DMS79 (cell line): ENCODE data around the gene PDZK1IP1.

Experiments
- DNase-seq: peaks from one replicate; lab custom pipeline; 2025; lab: John Stamatoyannopoulos, UW

Gene PDZK1IP1

GRCh38 chr1:47189844-47190508, at the start of gene PDZK1IP1:
Gene PDZK1IP1, minus strand, starts transcription at chr1:47190036. Its CDS starts 104 bp downstream, at chr1:47189932.
- no peak for DNase-seq

- no peak for DNase-seq
These were observed 49.2 kb upstream of the PDZK1IP1 start for GRCh38 chr1:47238935-47239592.

GRCh38 chr1:47235806-47236205, 46.0 kb upstream of the PDZK1IP1 start:
- no peak for DNase-seq

- no peak for DNase-seq
These were observed 45.4 kb upstream of the PDZK1IP1 start for GRCh38 chr1:47235241-47235681.

- no peak for DNase-seq
These were observed 43.4 kb upstream of the PDZK1IP1 start for GRCh38 chr1:47233186-47233585.

GRCh38 chr1:47232187-47232874, 42.5 kb upstream of the PDZK1IP1 start, which contains the start of gene TAL1:
Gene TAL1, minus strand, starts transcription at chr1:47232225. Its CDS starts 6,337 bp downstream, at chr1:47225888.
- DNase-seq, result no peak

GRCh38 chr1:47231301-47232186, 41.7 kb upstream of the PDZK1IP1 start:
- no peak for DNase-seq

- DNase-seq, result no peak
These were observed 41.0 kb upstream of the PDZK1IP1 start for GRCh38 chr1:47230692-47231300.

GRCh38 chr1:47229886-47230691, 40.3 kb upstream of the PDZK1IP1 start:
- DNase-seq, result no peak

GRCh38 chr1:47229031-47229885, 39.4 kb upstream of the PDZK1IP1 start:
- no peak for DNase-seq

- no peak for DNase-seq
These were observed 38.8 kb upstream of the PDZK1IP1 start for GRCh38 chr1:47228644-47229030.

GRCh38 chr1:47227341-47228232, 37.8 kb upstream of the PDZK1IP1 start:
- no peak for DNase-seq

GRCh38 chr1:47226839-47227215, 37.0 kb upstream of the PDZK1IP1 start:
- no peak for DNase-seq

GRCh38 chr1:47226121-47226838, 36.4 kb upstream of the PDZK1IP1 start:
- DNase-seq, result no peak

- DNase-seq, result no peak
These were observed 35.7 kb upstream of the PDZK1IP1 start for GRCh38 chr1:47225430-47226100.

- peak; percentile 11 for DNase-seq
These were observed 35.0 kb upstream of the PDZK1IP1 start for GRCh38 chr1:47224676-47225399.
